ENCODE measurements around the gene EVPLL.
"Not testable (repeated sequence)": the region's sequence is repeated elsewhere in the genome, so short reads cannot be mapped to it uniquely, and the experiment has no call there.

DNA sequence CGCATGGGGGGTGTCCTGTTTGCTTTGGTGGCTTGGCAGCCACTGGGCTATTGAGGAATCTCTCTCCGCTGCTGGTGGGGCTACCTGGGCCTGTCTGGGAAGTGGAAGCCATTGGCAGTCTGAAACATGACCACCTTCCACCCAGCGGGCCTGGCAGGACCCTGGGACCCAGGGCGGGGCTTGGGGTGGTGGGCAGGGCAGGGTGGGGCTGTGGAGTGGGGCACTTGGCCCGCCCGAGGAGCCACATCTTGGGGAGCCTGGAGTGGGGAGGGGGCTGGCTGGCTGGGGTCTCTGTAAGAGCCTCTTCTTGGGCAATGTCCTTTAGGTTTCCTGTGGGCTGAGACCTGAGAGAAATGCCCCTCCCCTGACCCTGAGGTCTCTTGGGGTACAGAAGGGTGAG, 48.0 kb downstream of the EVPLL start:
- TF ChIP-seq POLR2AphosphoS5, POLR2A, TAF1 (IDR thresholded peaks at IDR 0.05; ENCODE audit: low read depth, low read length): not testable (repeated sequence)

All from GM12891 (cell line).